HG02763 (cell line): ENCODE measurements around the gene ROR2.
"Not testable (repeated sequence)": the region's sequence is repeated elsewhere in the genome, so short reads cannot be mapped to it uniquely, and the experiment has no call there.

Experiments
- ATAC-seq: cut with Tn5 transposase; IDR thresholded peaks from one replicate; pipeline ENCODE4 v1.9.1; 2021; ENCODE audit warnings: mild to moderate bottlenecking, moderate library complexity; ENCODE audit not compliant: unreplicated experiment

Gene ROR2

DNA sequence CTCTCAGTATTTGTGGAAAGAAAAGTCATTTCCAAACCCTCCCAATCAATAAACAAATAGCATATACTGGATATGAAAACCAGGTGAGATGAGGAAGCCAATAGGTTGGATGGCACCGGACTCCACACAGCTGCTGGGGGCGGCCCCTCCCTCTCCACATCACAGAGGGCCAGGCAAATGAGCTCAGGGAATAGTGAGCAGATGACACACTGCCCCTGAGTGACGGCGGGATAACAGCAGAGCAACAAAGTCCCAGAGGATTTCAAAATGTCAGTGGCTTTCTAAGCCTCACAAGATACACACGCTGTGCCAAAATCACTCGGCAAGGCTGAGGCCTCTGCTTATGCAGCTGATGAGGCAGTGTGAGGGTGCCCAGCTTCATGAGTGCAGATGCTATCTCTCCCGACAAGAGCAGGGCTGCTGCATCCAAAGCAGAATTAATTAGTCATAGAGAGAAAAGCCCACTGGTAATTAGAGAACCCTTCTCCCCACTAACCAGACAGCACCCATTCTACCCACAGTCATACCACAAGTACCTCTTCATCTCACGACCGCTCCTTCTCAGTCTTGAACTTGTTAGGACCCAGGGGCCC is 291.4 kb downstream of the ROR2 start:
- ATAC-seq = no peak

DNA sequence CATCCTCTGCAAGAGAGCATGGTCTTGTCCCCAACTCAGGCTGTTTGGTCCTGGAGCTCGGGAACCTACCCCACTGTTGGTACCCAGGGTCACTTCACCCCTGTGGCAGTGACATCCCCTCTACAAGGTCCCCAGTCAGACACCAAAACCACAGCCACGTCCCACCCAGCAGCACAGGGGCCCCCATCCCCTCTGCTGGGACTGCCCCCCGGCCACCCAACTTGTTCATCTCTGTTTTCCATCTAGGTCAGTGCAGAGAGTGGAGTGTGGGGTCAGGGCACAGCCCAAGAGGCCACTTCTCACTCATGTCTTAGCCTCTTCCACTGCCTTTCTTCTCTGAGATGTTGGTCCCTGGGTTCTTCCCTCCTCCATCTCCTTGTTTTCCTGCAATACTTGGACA is 292.5 kb downstream of the ROR2 start:
- no peak for ATAC-seq

DNA sequence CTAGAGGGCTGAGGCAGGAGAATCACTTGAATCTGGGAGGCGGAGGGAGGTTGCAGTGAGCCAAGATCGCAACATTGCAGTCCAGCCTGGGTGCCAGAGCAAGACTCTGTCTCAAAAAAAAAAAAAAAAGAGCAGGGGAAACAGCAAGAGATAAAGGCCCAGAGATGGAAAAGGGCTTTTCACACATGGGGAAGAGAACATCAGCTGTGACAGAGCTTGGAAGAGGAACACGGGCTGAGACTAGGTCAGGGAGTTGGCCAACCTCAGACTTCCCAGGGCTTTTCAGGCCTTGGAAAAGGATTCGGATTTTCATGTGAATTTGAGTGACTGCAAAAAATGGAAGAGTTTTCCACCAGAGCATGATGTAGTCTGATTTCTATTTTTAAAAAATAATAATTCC is 294.4 kb downstream of the ROR2 start:
- no peak for ATAC-seq

DNA sequence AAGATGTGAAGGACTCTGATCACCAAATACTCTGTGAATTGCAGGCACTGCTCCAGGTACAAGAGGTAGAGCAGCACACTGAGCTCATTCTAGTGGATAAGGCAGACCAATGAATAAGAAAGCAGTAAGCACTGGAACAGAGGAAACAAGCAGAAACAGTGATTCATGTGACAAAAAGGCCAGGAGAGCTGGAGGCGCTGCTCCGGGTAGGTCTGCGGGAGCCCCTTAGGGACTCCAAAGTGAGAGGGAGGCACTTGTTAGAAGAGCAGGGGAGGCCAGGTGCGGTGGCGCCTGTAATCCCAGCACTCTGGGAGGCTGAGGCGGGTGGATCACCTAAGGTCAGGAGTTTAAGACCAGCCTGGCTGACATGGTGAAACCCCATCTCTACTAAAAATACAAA is 294.8 kb downstream of the ROR2 start:
- no peak for ATAC-seq

DNA sequence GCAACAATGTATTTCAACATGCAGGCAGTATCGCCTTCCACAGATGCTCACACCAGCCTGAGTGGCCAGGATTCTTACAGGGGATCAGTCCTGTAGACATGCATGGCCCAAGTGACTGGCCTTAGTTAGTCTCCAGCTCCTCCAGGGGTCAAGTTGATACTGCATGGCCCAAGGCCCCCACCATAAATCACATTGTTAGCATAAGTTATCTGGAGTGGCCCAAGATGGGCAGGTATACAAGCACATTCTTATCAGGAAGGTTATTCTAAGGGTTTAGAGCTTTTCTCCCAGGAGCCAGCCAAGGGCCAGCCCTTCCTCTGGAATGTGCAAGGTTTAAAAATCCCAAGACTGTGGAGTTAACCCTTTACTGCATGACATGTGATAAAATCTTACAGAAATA is 295.5 kb downstream of the ROR2 start:
- ATAC-seq = no peak

DNA sequence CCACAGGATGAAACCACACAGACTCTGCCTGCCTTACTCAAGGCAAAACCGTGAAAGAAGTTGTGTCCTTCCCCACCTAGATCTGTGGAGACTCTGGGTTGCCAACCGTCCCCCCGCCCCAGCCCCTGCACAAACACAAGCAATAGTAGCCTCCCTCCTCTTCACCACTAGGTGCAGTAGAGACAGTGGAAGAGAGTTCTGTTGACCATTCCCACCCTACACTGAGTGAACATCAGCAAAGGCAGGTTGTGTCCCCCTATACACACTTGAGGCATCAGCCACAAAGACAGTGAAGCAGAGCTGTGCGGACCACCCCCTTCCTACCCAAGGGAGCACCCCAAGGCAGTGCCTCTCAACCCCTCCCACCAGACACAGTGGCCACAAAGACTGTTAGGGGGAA is 302.7 kb downstream of the ROR2 start:
- peak; percentile 10 for ATAC-seq

DNA sequence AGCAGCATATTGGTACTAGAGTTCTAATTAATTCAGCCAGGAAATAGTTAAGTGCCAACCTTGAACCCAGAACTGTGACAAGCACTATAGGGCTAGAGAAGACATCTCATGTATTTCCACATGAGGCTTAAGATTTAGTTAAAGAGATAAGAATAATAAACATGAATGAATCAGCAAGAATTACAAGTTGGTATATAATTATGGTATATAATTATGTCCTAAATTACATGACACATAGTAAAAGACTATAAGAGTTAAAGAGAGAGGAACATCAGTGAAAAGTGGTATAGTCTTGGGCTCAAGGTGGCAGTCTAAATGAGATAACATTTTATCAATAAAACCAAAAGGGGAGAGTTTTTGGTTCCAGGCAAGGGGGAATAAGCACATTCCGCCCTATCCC is 303.3 kb downstream of the ROR2 start:
- no peak for ATAC-seq

DNA sequence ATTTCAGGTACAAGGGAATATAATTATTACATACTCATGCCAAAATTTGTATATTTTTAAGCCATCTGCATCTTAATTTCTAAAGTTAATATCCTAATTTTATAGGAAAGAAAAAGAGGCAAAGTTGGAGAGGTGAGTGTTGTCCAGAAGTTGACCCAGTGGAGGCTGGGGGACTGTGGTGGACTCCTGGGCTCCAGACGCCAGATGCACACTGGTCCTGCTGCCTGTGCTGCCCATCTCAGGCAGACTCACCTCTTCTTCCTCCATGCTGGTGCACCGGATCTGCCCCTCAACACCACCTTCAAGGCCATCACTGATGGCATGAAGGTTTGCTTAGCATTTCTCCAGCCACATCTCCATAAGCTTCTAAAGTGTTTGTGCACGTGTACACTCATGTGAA is 305.6 kb downstream of the ROR2 start:
- no peak for ATAC-seq

DNA sequence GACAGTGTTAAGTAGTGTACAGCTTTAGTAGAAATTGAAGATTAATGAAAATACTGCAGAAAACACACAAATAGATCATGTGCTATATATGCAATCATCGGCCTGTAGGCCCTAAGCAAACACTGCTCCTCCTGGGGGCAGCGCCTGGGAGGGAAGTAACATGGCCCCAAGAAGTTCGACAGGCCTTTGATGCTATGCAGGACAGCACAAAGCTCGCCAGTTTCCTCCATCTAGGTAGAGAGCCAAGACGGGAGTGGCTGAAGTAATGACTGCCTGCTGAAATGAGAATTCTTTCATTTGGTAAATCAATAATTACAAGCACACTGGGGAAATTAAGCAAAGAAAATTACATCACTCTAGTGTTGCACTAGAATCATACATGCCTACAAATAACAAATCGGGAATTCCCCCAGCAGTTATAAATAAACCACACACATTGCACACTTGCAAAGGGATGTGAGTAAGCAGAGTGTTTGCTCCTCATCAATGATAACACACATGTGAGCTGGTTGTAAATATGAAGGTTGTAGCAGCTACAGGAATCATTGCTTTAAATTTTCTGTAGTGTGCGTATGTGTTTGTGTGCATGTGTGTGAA is 306.4 kb downstream of the ROR2 start:
- ATAC-seq = no peak

DNA sequence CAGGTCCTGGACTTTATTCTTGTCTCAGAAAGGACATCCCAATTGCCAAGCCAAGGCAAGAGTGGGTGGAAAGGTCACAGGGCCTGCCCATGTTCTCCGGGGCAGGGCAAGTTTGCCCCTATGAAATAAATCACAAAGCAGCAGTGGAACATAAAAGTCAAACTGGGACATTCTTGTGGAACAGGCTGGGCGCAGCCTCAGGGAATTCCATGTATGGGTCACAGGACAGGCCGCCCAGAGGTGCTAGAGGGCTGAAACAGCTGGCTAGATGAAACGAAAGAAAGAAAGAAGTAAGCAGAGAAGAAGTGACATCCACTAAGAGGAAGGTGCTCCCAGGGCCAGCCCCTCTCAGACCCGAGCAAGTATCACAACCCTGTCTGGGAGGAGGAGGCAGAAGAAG is 307.3 kb downstream of the ROR2 start:
- no peak for ATAC-seq

DNA sequence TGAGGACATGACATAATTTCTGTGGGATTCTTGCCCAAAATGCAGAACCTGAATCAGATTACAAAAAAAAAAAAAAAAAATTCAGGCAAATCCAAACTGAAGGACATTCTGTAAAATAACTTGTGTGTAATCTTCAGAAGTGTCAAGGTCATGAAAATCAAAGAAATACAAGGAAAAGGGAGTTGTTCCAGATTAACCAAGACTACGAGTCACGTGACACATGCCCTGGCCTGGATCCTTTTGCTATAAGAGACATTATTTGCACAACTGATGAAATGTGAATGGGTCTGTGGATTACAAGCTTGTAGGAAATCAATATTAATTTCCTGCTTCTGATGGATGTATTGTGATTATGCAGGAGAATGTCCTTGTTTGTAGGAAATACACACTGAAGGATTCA is 309.6 kb downstream of the ROR2 start:
- ATAC-seq = no peak

DNA sequence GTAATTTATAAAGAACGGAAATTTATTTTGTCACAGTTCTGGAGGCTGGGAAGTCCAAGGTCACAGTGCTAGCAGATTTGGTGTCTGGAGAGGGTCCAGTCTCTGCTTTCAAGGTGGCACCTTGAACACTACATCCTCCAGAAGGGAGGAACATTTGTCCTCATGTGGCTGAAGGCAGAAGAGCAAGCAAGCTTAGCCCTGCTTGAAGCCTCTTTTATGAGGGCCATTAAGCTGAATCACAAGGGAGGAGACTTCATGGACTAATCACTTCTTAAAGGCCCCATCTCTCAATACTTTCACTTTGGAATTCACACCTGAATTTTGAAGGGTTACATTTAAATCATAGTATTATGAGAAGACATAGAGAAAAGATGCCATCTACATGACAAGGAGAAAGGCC is 311.0 kb downstream of the ROR2 start:
- no peak for ATAC-seq

DNA sequence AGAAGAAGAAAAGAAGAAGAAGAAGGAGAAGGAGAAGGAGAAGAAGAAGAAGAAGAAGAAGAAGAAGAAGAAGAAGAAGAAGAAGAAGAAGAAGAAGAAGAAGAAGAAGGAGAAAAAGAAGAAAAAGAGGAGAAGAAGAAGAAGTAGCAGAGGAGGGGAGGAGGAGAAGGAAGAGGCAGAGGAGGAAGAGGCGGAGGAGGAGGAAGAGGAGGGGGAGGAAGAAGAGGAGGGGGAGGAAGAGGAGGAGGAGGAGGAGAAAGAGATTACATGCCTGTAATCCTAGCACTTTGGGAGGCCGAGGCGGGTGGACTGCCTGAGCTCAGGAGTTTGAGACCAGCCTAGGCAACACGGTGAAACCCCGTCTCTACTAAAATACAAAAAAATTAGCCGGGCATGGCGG is 315.2 kb downstream of the ROR2 start:
- not testable (repeated sequence) for ATAC-seq

DNA sequence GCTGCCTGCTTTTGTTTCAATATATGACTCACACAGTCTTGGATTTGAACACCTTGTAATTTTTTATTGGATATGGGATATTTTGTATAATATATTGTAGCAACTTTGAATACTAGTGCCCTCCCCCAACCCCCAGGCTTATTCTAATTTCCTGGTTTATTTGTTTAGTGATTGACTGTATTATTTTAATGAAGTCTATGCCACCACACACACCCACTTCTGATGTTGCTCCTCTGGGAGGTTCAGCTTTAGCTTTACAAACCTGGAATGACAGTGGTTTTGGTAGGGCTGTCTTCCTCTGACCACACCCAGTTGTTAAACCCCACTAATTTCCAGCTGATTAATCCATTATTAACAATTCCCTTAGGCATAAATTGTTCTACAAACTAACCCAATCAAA is 320.3 kb downstream of the ROR2 start:
- no peak for ATAC-seq

DNA sequence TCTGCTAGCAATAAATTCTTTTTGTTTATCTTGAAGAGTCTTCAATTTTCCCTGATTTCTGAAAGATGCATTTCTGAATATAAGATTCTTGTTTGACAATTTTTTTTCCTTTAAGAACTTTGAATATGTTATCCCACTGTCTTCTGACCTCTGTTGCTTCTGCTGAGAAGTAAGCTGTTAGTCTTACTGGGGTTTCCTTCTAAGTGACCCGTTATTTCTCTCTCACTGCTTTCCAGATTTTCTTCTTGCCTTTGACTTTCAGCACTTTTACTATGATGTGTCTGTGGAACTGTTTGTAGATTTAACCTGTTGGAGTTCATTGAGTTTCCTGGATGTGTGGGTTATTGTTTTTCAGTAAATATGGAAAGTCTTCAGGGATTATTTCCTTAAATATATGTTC is 321.1 kb downstream of the ROR2 start:
- no peak for ATAC-seq

DNA sequence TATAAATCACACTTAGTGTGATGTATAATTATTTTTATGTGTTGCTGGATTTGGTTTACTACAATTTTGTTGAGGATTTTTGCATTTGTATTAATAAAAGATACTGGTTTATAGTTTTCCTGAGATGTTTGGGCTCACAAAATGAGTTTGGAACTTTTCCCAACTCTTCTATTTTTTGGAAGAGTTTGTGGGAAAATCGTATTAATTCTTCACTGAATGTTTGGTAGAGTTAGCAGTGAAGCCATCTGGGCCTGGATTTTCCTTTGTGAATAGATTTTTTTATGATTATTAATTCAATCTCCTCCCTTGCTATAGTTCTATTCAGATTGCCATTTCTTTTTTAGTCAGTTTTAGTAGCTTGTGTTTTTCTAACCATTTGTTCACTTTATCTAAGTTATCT is 324.7 kb downstream of the ROR2 start:
- no peak for ATAC-seq

DNA sequence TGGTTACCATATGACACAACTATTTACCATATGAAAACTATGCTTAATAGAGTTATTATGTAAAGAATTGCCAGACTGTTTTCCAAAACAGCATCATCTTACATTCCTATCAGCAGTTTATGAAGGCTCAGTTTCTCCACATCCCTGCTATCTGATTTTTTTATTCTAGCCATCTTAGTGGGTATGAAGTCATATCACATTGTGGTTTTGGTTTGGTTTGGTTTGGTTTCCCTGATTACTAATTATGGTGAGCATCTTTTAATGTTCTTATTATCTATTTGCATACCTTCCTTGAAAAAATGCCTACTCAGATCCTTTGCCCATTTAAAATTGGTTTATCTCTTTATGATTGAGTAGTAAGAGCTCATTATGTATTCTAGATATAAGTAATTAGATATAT is 327.0 kb downstream of the ROR2 start:
- ATAC-seq = no peak

DNA sequence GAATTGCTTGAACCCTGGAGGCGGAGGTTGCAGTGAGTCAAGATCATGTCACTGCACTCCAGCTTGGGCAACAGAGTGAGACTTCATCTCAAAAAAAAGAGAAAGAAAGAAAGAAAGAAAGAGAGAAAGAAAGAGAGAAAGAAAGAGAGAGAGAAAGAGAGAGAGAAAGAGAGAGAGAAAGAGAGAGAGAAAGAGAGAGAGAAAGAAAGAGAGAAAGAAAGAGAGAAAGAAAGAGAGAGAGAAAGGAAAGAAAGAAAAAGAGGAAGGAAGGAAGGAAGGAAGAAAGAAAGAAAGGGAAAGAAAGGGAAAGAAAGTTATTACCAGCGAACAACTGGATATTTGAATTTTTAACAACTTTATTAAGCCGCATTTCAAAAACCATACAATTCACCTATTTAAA is 327.9 kb downstream of the ROR2 start:
- not testable (repeated sequence) for ATAC-seq

DNA sequence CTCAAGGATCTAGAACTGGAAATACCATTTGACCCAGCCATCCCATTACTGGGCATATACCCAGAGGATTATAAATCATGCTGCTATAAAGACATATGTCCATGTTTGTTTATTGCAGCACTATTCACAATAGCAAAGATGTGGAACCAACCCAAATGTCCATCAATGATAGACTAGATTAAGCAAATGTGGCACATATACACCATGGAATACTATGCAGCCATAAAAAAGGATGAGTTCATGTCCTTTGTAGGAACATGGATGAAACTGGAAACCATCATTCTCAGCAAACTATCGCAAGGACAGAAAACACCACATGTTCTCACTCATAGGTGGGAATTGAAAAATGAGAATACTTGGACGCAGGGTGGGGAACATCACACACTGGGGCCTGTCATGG is 336.0 kb downstream of the ROR2 start:
- not testable (repeated sequence) for ATAC-seq

DNA sequence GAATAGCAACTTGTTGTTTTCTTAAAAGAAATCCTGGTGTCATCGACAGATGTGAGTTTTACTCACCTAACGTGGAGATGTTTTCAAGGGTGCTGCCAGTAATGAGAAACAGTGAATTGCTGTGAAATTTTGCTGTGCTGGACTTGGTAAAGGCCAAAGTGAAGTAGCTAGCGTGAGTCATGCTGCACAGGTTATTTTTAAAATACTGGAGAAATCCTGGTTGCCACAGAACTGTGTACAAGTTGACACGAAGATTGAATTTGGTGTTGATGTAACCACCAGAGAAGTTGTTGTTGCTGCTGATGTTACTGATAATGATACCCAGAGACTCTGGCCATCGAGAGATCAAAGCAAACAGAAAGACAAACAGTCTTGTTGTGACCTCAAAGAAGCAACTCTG is 338.4 kb downstream of the ROR2 start:
- ATAC-seq = no peak

DNA sequence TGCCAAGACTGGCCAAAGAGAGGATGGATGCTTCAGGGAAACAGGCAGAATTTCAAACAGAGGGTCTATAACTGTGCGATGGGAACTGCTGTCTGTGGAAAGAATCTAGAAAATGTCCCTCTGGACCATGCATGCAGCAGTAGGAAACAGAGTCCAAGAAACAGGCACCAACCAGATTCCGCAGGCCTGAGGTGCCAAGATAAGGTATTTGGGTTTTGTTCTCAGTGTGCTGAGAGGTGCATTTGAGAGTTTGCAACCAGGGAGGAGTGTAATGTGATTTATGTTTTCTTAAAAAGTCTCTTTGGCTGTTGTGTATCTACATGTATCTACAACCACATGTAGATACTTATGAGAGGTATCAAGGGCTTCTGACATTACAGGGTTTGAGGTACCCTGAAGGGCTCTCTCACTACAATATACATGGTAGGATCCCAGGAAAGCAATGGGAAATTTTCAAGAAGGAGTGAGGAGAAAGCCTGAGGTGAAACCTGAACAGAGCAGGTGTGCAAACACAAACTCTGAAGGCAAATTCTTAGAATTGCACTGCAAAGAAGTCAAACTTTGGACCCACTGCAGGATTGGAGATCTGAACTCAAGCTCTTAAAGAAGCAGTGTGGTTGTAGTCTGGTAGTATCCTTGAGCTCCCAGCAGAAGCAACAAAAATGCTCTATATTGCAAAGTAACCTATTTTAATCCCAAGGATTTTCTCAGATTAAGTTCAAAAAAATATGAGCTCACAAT is 343.6 kb downstream of the ROR2 start:
- ATAC-seq = no peak

DNA sequence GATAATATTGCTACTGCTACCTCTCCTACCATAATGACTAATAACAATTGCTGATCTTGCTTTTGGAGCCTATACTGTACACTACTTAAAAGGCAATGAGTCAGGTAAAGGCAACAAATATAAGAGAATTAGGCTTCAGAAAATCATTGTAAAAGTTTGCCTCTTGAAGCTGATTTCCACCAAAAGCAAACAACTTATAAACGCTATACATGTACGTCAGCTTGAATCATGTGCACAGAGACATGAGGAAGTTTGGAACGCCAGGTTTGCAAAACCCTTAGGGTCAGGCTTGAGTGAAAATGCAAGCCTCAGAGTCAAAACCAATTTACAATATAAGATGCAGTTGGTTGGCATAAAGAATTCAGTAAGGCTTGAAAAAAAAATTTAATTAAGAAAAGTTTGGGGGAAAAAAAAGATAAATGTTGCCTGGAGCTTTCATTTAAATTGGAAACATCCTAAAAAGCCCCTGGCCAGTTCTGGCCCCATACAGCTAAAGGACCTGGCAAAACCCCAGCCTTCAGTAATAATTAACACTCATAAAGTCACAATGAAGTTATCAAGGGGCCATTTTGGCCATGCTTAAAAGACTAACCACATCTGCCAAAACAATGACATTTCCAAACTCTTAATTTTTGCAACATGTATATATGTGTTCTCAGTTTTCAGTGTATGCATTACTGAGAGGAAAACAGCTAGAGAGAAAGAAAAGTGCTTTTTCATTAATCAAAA is 345.4 kb downstream of the ROR2 start:
- no peak for ATAC-seq
